K562 (cell line): ENCODE data around the gene PRKG1. TPM values are rescaled to one million over a fixed set of nuclear protein-coding genes. Genes with fewer than 3 reads are reported as not detected.

Source experiments
- ATAC-seq: fragments of 200-7000 bp; cut with Tn5 transposase; 3 replicates; pipeline ENCODE4 v1.9.1; 2020; ENCODE audit warnings: moderate library complexity
- BruUV-seq: library from RNA; stranded (reverse); fragments of 400-500 nt; replicated peaks from 2 replicates; lab custom pipeline; 2021; lab: Mats Ljungman, UMichigan
- CTCF ChIA-PET: fragments of 300-600 bp; formaldehyde crosslinking; extraction: SDS; loops from one replicate; lab custom pipeline; 2021; ENCODE audit warnings: low intra/inter-chr PET ratio; lab: Yijun Ruan, JAX
- POLR2A ChIA-PET: fragments of 300-600, 350-650 bp; sonication (Branson Sonifier 250); formaldehyde crosslinking; extraction: SDS; loops from one replicate; lab custom pipeline; 2021; ENCODE audit warnings: antibody characterized with exemption, inconsistent platforms; lab: Yijun Ruan, JAX
- DNase-seq, 4 experiments: peaks; one replicate each; pipeline versions ENCODE4 v3.0.0 to v3.0.0-alpha.2; 2011 to 2018; ENCODE audit warnings: low spot score in 3 of 4, mixed read lengths in 3 of 4; ENCODE audit errors: extremely low read depth in 1 of 4
- FAIRE-seq: peaks from 2 replicates; lab custom pipeline; 2011; peaks lifted over from hg19 to GRCh38; lab: Jason Lieb, UNC
- H2AFZ ChIP-seq: 2 replicates; pipeline ENCODE4 v1.6.0; 2011; ENCODE audit warnings: low read depth, low read length, control low read depth, inconsistent platforms
- H3K27ac ChIP-seq: fragments of 200-600 bp; 3 replicates; pipeline ENCODE4 v1.8.0; 2011; ENCODE audit warnings: low read depth, mild to moderate bottlenecking, control low read depth, inconsistent platforms, low read length, moderate library complexity, mixed read lengths; ENCODE audit errors: extremely low read depth
- H3K27me3 ChIP-seq, 2 experiments: fragments of 300-600 bp in 1 of 2; 2 replicates in 1 of 2; 3 replicates in 1 of 2; pipeline versions ENCODE4 v1.6.0 to v1.8.0; 2011; ENCODE audit warnings: inconsistent platforms in 2 of 2, low read length in 2 of 2, mild to moderate bottlenecking in 1 of 2, mixed read lengths in 1 of 2, moderate library complexity in 1 of 2; ENCODE audit not compliant: control insufficient read depth in 2 of 2, insufficient read depth in 2 of 2
- H3K36me3 ChIP-seq: fragments of 300-600 bp; 3 replicates; pipeline ENCODE4 v1.8.0; 2011; ENCODE audit warnings: mild to moderate bottlenecking, low read length, inconsistent platforms; ENCODE audit not compliant: control insufficient read depth, insufficient read depth
- H3K4me1 ChIP-seq, 2 experiments: fragments of 200-600 bp in 1 of 2; replicated peaks in 1 of 2; 2 replicates in 1 of 2; 3 replicates in 1 of 2; pipeline versions ENCODE4 v1.5.1 to v1.8.0; 2011; ENCODE audit warnings: inconsistent platforms in 2 of 2, low read length in 2 of 2, mild to moderate bottlenecking in 1 of 2, mixed read lengths in 1 of 2, moderate library complexity in 1 of 2; ENCODE audit not compliant: control insufficient read depth in 2 of 2, insufficient read depth in 2 of 2
- H3K4me2 ChIP-seq: 2 replicates; pipeline ENCODE4 v1.6.1; 2011; ENCODE audit warnings: low read length, control low read depth, inconsistent platforms, mixed read lengths; ENCODE audit not compliant: insufficient read depth
- H3K4me3 ChIP-seq: fragments of 200-600 bp; sonication (generic), shearing (Covaris generic); 2 replicates; pipeline ENCODE4 v1.5.1; 2016; ENCODE audit warnings: control low read depth, inconsistent platforms
- H3K79me2 ChIP-seq: fragments of 200-600 bp; 3 replicates; pipeline ENCODE4 v1.8.0; 2011; ENCODE audit warnings: low read length, inconsistent platforms; ENCODE audit not compliant: control insufficient read depth, insufficient read depth
- H3K9ac ChIP-seq, 2 experiments: 2 replicates each; pipeline versions ENCODE4 v1.6.0 to v1.6.1; 2011; ENCODE audit warnings: low read depth in 2 of 2, low read length in 2 of 2, control low read depth in 1 of 2, inconsistent platforms in 1 of 2, mild to moderate bottlenecking in 1 of 2, mixed read lengths in 1 of 2; ENCODE audit not compliant: insufficient read depth in 1 of 2
- H3K9me1 ChIP-seq: one replicate; pipeline ENCODE4 v1.6.0; 2011; ENCODE audit warnings: inconsistent platforms, mild to moderate bottlenecking, low read length, moderate library complexity; ENCODE audit not compliant: control insufficient read depth, insufficient read depth
- H3K9me3 ChIP-seq: replicated peaks from 2 replicates; pipeline ENCODE4 v1.5.1; 2011; ENCODE audit warnings: low read depth, low read length, inconsistent platforms; ENCODE audit not compliant: control insufficient read depth, insufficient read depth
- H4K20me1 ChIP-seq: replicated peaks from 2 replicates; pipeline ENCODE4 v1.6.1; 2011; ENCODE audit warnings: low read length, inconsistent platforms, mixed read lengths; ENCODE audit not compliant: control insufficient read depth, insufficient read depth
- CGGBP1 ChIP-seq: fragments of 250-450 bp; sonication (Bioruptor Pico); IDR thresholded peaks from 2 replicates; pipeline ENCODE4 v1.9.0; 2021; ENCODE audit warnings: mild to moderate bottlenecking
- ETS2 ChIP-seq: IDR thresholded peaks from 2 replicates; pipeline ENCODE4 v1.6.1; 2016; ENCODE audit warnings: borderline replicate concordance, missing genetic modification characterization, mild to moderate bottlenecking, moderate library complexity, missing compliant biosample characterization; ENCODE audit not compliant: poor library complexity, severe bottlenecking
- RERE ChIP-seq: sonication (generic); formaldehyde crosslinking; IDR thresholded peaks from 2 replicates; pipeline ENCODE4 v1.8.0; 2023; ENCODE audit warnings: missing genetic modification reagents, mild to moderate bottlenecking, borderline replicate concordance
- SRSF9 ChIP-seq: fragments of 200-400 bp; formaldehyde crosslinking; IDR thresholded peaks from 2 replicates; pipeline ENCODE4 v1.6.1; 2017; ENCODE audit warnings: low read depth, low read length, borderline replicate concordance
- ZNF408 ChIP-seq: fragments of 250-450 bp; sonication (Bioruptor Pico); IDR thresholded peaks from 2 replicates; pipeline ENCODE4 v1.4.0; 2020; ENCODE audit warnings: low read depth, mild to moderate bottlenecking, moderate library complexity
- WGBS: fragments of 100-300 bp; shearing (Covaris generic); methylation state at CpG from one replicate; pipeline ENCODE4 v1.1.6; 2016; ENCODE audit warnings: low coverage, mixed read lengths; ENCODE audit not compliant: insufficient coverage; ENCODE audit errors: missing lambda C conversion rate; 5-methylcytosine and 5-hydroxymethylcytosine counted together
- in situ Hi-C: fragments of 300-500 bp; cut with MboI; formaldehyde crosslinking; loops from 4 replicates; pipeline ENCODE4 v1.15.0; 2018; ENCODE audit warnings: inconsistent platforms, mixed read lengths
- intact Hi-C: fragments of 100-400 bp; cut with micrococcal nuclease; formaldehyde crosslinking; loops from 2 replicates; pipeline ENCODE4 v1.14.2; 2022
- polyA plus RNA-seq, 8 experiments: library from polyadenylated mRNA; depleted of rRNA in 4 of 8; stranded (reverse) in 5 of 8; unstranded in 3 of 8; fragments of >200 nt; fragmentation: Nextera tagmentation in 2 of 8; fragmentation: Illumina TruSeq in 1 of 8; extraction: Ambion mirVana in 2 of 8; extraction: Trizol in 1 of 8; gene quantifications; 2 replicates each; pipeline versions ENCODE4 v1.2.1 to v1.2.3, GENCODE V29; 2011 to 2014; ENCODE audit warnings: inconsistent platforms in 1 of 8, missing spikeins in 1 of 8
- total RNA-seq, 7 experiments: library from RNA; depleted of rRNA in 6 of 7; stranded (reverse); fragments of >200 nt in 6 of 7; fragmentation: Illumina TruSeq in 2 of 7; extraction: Trizol in 2 of 7; gene quantifications; 2 replicates each; pipeline versions ENCODE4 v1.2.1 to v1.2.3, GENCODE V29; 2011 to 2021; ENCODE audit warnings: low replicate concordance in 1 of 7

PRKG1 gene
- total and polyA plus RNA-seq, 9 of the 15 experiments (the other 6 are each of a cell fraction or from before 2014, with no cell fraction given): 0.22 TPM; not detected in 8

GRCh38 chr10:51188866-51189265, 114.6 kb downstream of the PRKG1 start (continued):
- TF ChIP-seq RERE: no peak
- no peak for TF ChIP-seq ZNF408 (CRISPR knock-in tag)
- TF ChIP-seq SRSF9: no peak

- no peak overlapping the region for H3K4me3 ChIP-seq
- TF ChIP-seq ETS2 (tag) (no peak), CGGBP1 (CRISPR knock-in tag) (no peak)
- H3K36me3 ChIP-seq: no peaks in the 10 kb centered on the region
- no peaks in the 10 kb centered on the region for H4K20me1 ChIP-seq
- H3K79me2 ChIP-seq: no peaks in the 10 kb centered on the region
- POLR2A ChIA-PET: no interaction called here
- no TSS peak for BruUV-seq
- in situ Hi-C loops: no loop called here
- no peak for DNase-seq
- H3K4me2 ChIP-seq: no peak overlapping the region
- intact Hi-C loops: no loop called here
- no peak overlapping the region for H2AFZ ChIP-seq
- CTCF ChIA-PET: no interaction called here
- H3K4me1 ChIP-seq: no peaks in the 10 kb centered on the region
- H3K9ac ChIP-seq: no peak overlapping the region
- WGBS: 0% methylated on average over 1 of the region's 1 CpG
- no peaks in the 10 kb centered on the region for H3K9me3 ChIP-seq
- no peak for ATAC-seq
- no peak overlapping the region for H3K27ac ChIP-seq
- FAIRE-seq: no peak
- H3K27me3 ChIP-seq: no peaks in the 10 kb centered on the region
- H3K9me1 ChIP-seq: no peaks in the 10 kb centered on the region
Observed at GRCh38 chr10:51196508-51197175, 122.4 kb downstream of the PRKG1 start.
